Measurements from ENCODE around the gene FBXO10.
A peak's percentile ranks its signal among the peaks of the same experiment; 100 is the strongest.
"Not testable (repeated sequence)": the region's sequence is repeated elsewhere in the genome, so short reads cannot be mapped to it uniquely, and the experiment has no call there.

The FBXO10 gene

GRCh38 chr9:37468620-37469019, 107.6 kb downstream of the FBXO10 start:
- TF ChIP-seq CTCF (IDR thresholded peaks at IDR 0.05; ENCODE audit: borderline replicate concordance, insufficient read depth, low read depth, low read length): no peak

GRCh38 chr9:37467530-37467929, 108.7 kb downstream of the FBXO10 start:
- H3K4me3 ChIP-seq (ENCODE audit: low read depth, low read length): not testable (repeated sequence)

More at GRCh38 chr9:37468620-37469019, 107.6 kb downstream of the FBXO10 start:
- H3K4me3 ChIP-seq (ENCODE audit: low read depth, low read length): no peak overlapping the region

- H3K4me3 ChIP-seq (ENCODE audit: low read depth, low read length): peak overlapping the region; percentile 71
- TF ChIP-seq CTCF (IDR thresholded peaks at IDR 0.05; ENCODE audit: borderline replicate concordance, insufficient read depth, low read depth, low read length): no peak
Measured at GRCh38 chr9:37466037-37466709, 110.0 kb downstream of the FBXO10 start.

- H3K4me3 ChIP-seq (ENCODE audit: low read depth, low read length): peak within 1 kb of the TSS; percentile 92
- no peak for TF ChIP-seq CTCF (IDR thresholded peaks at IDR 0.05; ENCODE audit: borderline replicate concordance, insufficient read depth, low read depth, low read length)
Measured at GRCh38 chr9:37465249-37466036, 110.7 kb downstream of the FBXO10 start, which contains the start of gene ZBTB5. Gene ZBTB5, minus strand, starts transcription at chr9:37465450. Its CDS starts 22,899 bp downstream, at chr9:37442551.

- no peak for TF ChIP-seq CTCF (IDR thresholded peaks at IDR 0.05; ENCODE audit: borderline replicate concordance, insufficient read depth, low read depth, low read length)
- peak overlapping the region; percentile 92 for H3K4me3 ChIP-seq (ENCODE audit: low read depth, low read length)
Measured at GRCh38 chr9:37464426-37465248, 111.5 kb downstream of the FBXO10 start.

- TF ChIP-seq CTCF (IDR thresholded peaks at IDR 0.05; ENCODE audit: borderline replicate concordance, insufficient read depth, low read depth, low read length): no peak
- peak overlapping the region; percentile 92 for H3K4me3 ChIP-seq (ENCODE audit: low read depth, low read length)
Measured at GRCh38 chr9:37464006-37464405, 112.2 kb downstream of the FBXO10 start.

Measured in GM12875 (cell line).